Placental pericyte (primary cell): ENCODE data around the gene BCO2. TPM values are rescaled to one million over a fixed set of nuclear protein-coding genes. Genes with fewer than 3 reads are reported as not detected.

Source experiments
- small RNA-seq: library from RNA; depleted of rRNA; stranded (forward); fragments of <200 nt; gene quantifications from one replicate; pipeline ENCODE3, GENCODE V24; 2012; ENCODE audit warnings: low replicate concordance
- total RNA-seq: library from RNA; depleted of rRNA; stranded (reverse); fragments of >200 nt; gene quantifications from 2 replicates; pipeline ENCODE4 v1.2.3, GENCODE V29; 2012

BCO2 gene
- 1.0 and 34.1 TPM in 2 replicates for total RNA-seq

GRCh38 chr11:112174789-112175598 lies at the start of gene BCO2:
Gene BCO2 (plus strand): TSS chr11:112175512. CDS start chr11:112175602, 90 bp downstream.

GRCh38 chr11:112163875-112164685 lies 11.2 kb upstream of the BCO2 start, which contains the start of gene IL18:
Gene IL18 (minus strand): TSS chr11:112164094. CDS start chr11:112155053, 9,041 bp downstream.

GRCh38 chr11:112167145-112167544 lies 8.2 kb upstream of the BCO2 start, which contains the start of gene TEX12:
Gene TEX12 (plus strand): TSS chr11:112167372. CDS start chr11:112169269, 1,897 bp downstream.

GRCh38 chr11:112226062-112226830 lies 50.9 kb downstream of the BCO2 start, which contains the start of gene PTS:
Gene PTS (plus strand): TSS chr11:112226428. CDS start chr11:112226444, 16 bp downstream.

GRCh38 chr11:112260490-112260889 lies 85.2 kb downstream of the BCO2 start, which contains the start of gene PLET1:
Gene PLET1 (minus strand): TSS chr11:112260860. CDS start chr11:112260589, 271 bp downstream.

Small RNAs within 50 kb of the gene (small RNA-seq; reads per million reads assigned to genes)
- gene MRPS36P4 = not detected

Other genes with a start within 250 kb of the BCO2 start
- 7.4 and 16.3 TPM in 2 replicates for gene DIXDC1, start 238.2 kb upstream of the BCO2 start, total RNA-seq
- gene DLAT, start 150.1 kb upstream of the BCO2 start, total RNA-seq = 35.0 and 63.6 TPM in 2 replicates
- 1.0 and 1.5 TPM in 2 replicates for gene PIH1D2, start 101.5 kb upstream of the BCO2 start, total RNA-seq
- gene NKAPD1, start 101.2 kb upstream of the BCO2 start, total RNA-seq = 21.9 and 24.3 TPM in 2 replicates
- 22.1 and 33.9 TPM in 2 replicates for gene TIMM8B, start 88.8 kb upstream of the BCO2 start, total RNA-seq
- gene SDHD, start 88.6 kb upstream of the BCO2 start, total RNA-seq = 84.0 and 105 TPM in 2 replicates
- 2.9 and 18.8 TPM in 2 replicates for gene IL18, start 11.4 kb upstream of the BCO2 start, total RNA-seq
- 0.22 TPM in 1 of 2 replicates, not detected in the other for gene TEX12, start 8.1 kb upstream of the BCO2 start, total RNA-seq
- 40.3 and 57.8 TPM in 2 replicates for gene PTS, start 50.9 kb downstream of the BCO2 start, total RNA-seq
- not detected in 2 replicates for gene PLET1, start 85.3 kb downstream of the BCO2 start, total RNA-seq